C4-2B (cell line): ENCODE measurements around the gene ANK3.

Source experiments
- H3K27ac ChIP-seq: fragments of 450-650 bp; 2 replicates; pipeline ENCODE4 v1.5.1; 2017
- CTCF ChIP-seq: fragments of 450-650 bp; conservative IDR thresholded peaks from 2 replicates; pipeline ENCODE4 v1.5.1; 2017; ENCODE audit warnings: mild to moderate bottlenecking
- ZFX ChIP-seq: fragments of 450-650 bp; IDR thresholded peaks from 2 replicates; pipeline ENCODE4 v1.6.1; 2017

ANK3 gene

GRCh38 chr10:60399328-60399727, 9.7 kb upstream of the ANK3 start:
- TF ChIP-seq ZFX (no peak), CTCF (no peak)
- H3K27ac ChIP-seq: no peak overlapping the region

- no peak overlapping the region for H3K27ac ChIP-seq
- TF ChIP-seq CTCF (no peak), ZFX (no peak)
These were observed 8.1 kb upstream of the ANK3 start for GRCh38 chr10:60397792-60398191.

- no peak overlapping the region for H3K27ac ChIP-seq
- no peak for TF ChIP-seq ZFX
These were observed 7.1 kb upstream of the ANK3 start for GRCh38 chr10:60396766-60397165.

- TF ChIP-seq CTCF: no peak
- no peak overlapping the region; the same call in 1 of the 2 replicates for H3K27ac ChIP-seq
These were observed 6.0 kb upstream of the ANK3 start for GRCh38 chr10:60395711-60396110.

GRCh38 chr10:60394446-60394845, 4.8 kb upstream of the ANK3 start:
- H3K27ac ChIP-seq: no peak overlapping the region
- TF ChIP-seq CTCF: no peak
- no peak for TF ChIP-seq ZFX

- H3K27ac ChIP-seq: no peak overlapping the region
- no peak for TF ChIP-seq ZFX
- no peak for TF ChIP-seq CTCF
These were observed 550 bp upstream of the ANK3 start for GRCh38 chr10:60390224-60390626.

- H3K27ac ChIP-seq: peak overlapping the region; percentile 68; the same call in 1 of the 2 replicates
- TF ChIP-seq ZFX: no peak
- TF ChIP-seq CTCF: no peak
These were observed 870 bp downstream of the ANK3 start for GRCh38 chr10:60388709-60389301.

- TF ChIP-seq CTCF: no peak
- TF ChIP-seq ZFX: no peak
- H3K27ac ChIP-seq: no peak overlapping the region; the same call in 1 of the 2 replicates
These were observed 1.5 kb downstream of the ANK3 start for GRCh38 chr10:60388116-60388625.
